KOPT-K1 (cell line): ENCODE measurements around the gene PDCD11.
"Not testable (repeated sequence)": the region's sequence is repeated elsewhere in the genome, so short reads cannot be mapped to it uniquely, and the experiment has no call there.

Experiments used
- H3K27ac ChIP-seq: fragments of 200-600 bp; sonication (generic); 2 replicates; pipeline ENCODE4 v1.5.1; 2016; ENCODE audit warnings: antibody characterized with exemption, mild to moderate bottlenecking, low read depth, low read length; ENCODE audit not compliant: poor library complexity, severe bottlenecking
- H3K36me3 ChIP-seq: fragments of 200-600 bp; sonication (generic); 2 replicates; pipeline ENCODE4 v1.5.1; 2017; ENCODE audit warnings: antibody characterized with exemption, mild to moderate bottlenecking, low read length, moderate library complexity; ENCODE audit not compliant: insufficient read depth
- H3K9me3 ChIP-seq: fragments of 200-600 bp; sonication (generic); 2 replicates; pipeline ENCODE4 v1.5.1; 2017; ENCODE audit warnings: antibody characterized with exemption, low read length, mild to moderate bottlenecking; ENCODE audit not compliant: insufficient read depth, poor library complexity, severe bottlenecking

Gene PDCD11

GRCh38 chr10:103382769-103383168, 13.7 kb upstream of the PDCD11 start:
- Histone ChIP-seq H3K36me3 (peaks cover 95% of the 10 kb centered on the region), H3K27ac (no peak overlapping the region), H3K9me3 (no peaks in the 10 kb centered on the region)

GRCh38 chr10:103394180-103394579, 2.2 kb upstream of the PDCD11 start:
- Histone ChIP-seq H3K36me3 (peaks cover 63% of the 10 kb centered on the region), H3K27ac (no peak overlapping the region), H3K9me3 (no peaks in the 10 kb centered on the region)

- Histone ChIP-seq H3K27ac (peak overlapping the region; percentile 71), H3K9me3 (no peaks in the 10 kb centered on the region), H3K36me3 (peaks cover 63% of the 10 kb centered on the region)
Observed at GRCh38 chr10:103395754-103396066, 716 bp upstream of the PDCD11 start.

GRCh38 chr10:103396789-103397087, 312 bp downstream of the PDCD11 start:
- H3K36me3 ChIP-seq: peaks cover 62% of the 10 kb centered on the region
- peak overlapping the region; percentile 71 for H3K27ac ChIP-seq
- H3K9me3 ChIP-seq: no peaks in the 10 kb centered on the region

GRCh38 chr10:103397191-103397825, 882 bp downstream of the PDCD11 start:
- Histone ChIP-seq H3K36me3 (peaks cover 62% of the 10 kb centered on the region), H3K27ac (peak overlapping the region; percentile 71), H3K9me3 (no peaks in the 10 kb centered on the region)

GRCh38 chr10:103413564-103413963, 17.1 kb downstream of the PDCD11 start:
- Histone ChIP-seq H3K36me3 (peaks cover 99% of the 10 kb centered on the region), H3K9me3 (no peaks in the 10 kb centered on the region)

GRCh38 chr10:103415581-103415980, 19.2 kb downstream of the PDCD11 start:
- peaks cover 99% of the 10 kb centered on the region for H3K36me3 ChIP-seq
- no peak overlapping the region for H3K27ac ChIP-seq
- no peaks in the 10 kb centered on the region for H3K9me3 ChIP-seq

More at GRCh38 chr10:103413564-103413963, 17.1 kb downstream of the PDCD11 start:
- H3K27ac ChIP-seq: no peak overlapping the region

- Histone ChIP-seq H3K36me3 (peaks cover 100% of the 10 kb centered on the region), H3K27ac (no peak overlapping the region), H3K9me3 (no peaks in the 10 kb centered on the region)
Observed at GRCh38 chr10:103416436-103417147, 20.2 kb downstream of the PDCD11 start.

- not testable (repeated sequence) for H3K27ac ChIP-seq, H3K9me3 ChIP-seq
- H3K36me3 ChIP-seq: peaks cover 97% of the 10 kb centered on the region
Observed at GRCh38 chr10:103417148-103417469, 20.7 kb downstream of the PDCD11 start.

GRCh38 chr10:103417601-103418000, 21.2 kb downstream of the PDCD11 start:
- no peaks in the 10 kb centered on the region for H3K9me3 ChIP-seq
- H3K27ac ChIP-seq: no peak overlapping the region
- H3K36me3 ChIP-seq: peaks cover 97% of the 10 kb centered on the region

GRCh38 chr10:103419101-103419500, 22.7 kb downstream of the PDCD11 start:
- no peak overlapping the region for H3K27ac ChIP-seq
- no peaks in the 10 kb centered on the region for H3K9me3 ChIP-seq
- peaks cover 97% of the 10 kb centered on the region for H3K36me3 ChIP-seq

GRCh38 chr10:103423748-103424147, 27.3 kb downstream of the PDCD11 start:
- peaks cover 96% of the 10 kb centered on the region for H3K36me3 ChIP-seq
- no peaks in the 10 kb centered on the region for H3K9me3 ChIP-seq
- no peak overlapping the region for H3K27ac ChIP-seq

- H3K9me3 ChIP-seq: no peaks in the 10 kb centered on the region
- no peak overlapping the region for H3K27ac ChIP-seq
- peaks cover 88% of the 10 kb centered on the region for H3K36me3 ChIP-seq
Observed at GRCh38 chr10:103427866-103428265, 31.4 kb downstream of the PDCD11 start.

- Histone ChIP-seq H3K9me3 (no peaks in the 10 kb centered on the region), H3K27ac (peak overlapping the region; percentile 55), H3K36me3 (peaks cover 88% of the 10 kb centered on the region)
Observed at GRCh38 chr10:103428989-103429643, 32.7 kb downstream of the PDCD11 start.

GRCh38 chr10:103429647-103430046, 33.2 kb downstream of the PDCD11 start:
- Histone ChIP-seq H3K36me3 (peaks cover 88% of the 10 kb centered on the region), H3K27ac (peak overlapping the region; percentile 55), H3K9me3 (no peaks in the 10 kb centered on the region)

- H3K36me3 ChIP-seq: peaks cover 88% of the 10 kb centered on the region
- H3K27ac ChIP-seq: no peak overlapping the region
- no peaks in the 10 kb centered on the region for H3K9me3 ChIP-seq
Observed at GRCh38 chr10:103431902-103432301, 35.5 kb downstream of the PDCD11 start.
